SIG-M5 treated with dmso at 0.1 percent for 504 hours (cell line): Measurements from ENCODE around the gene WNT5A.

Experiments used
- DNase-seq: peaks from one replicate; lab custom pipeline; 2025; ENCODE audit not compliant: unreplicated experiment; lab: John Stamatoyannopoulos, UW

Gene WNT5A

GRCh38 chr3:55482496-55483195, 4.5 kb downstream of the WNT5A start:
- no peak for DNase-seq

- DNase-seq = no peak
Observed at GRCh38 chr3:55481744-55482495, 5.2 kb downstream of the WNT5A start.

- DNase-seq = no peak
Observed at GRCh38 chr3:55480911-55481743, 6.0 kb downstream of the WNT5A start.

GRCh38 chr3:55477306-55478303, 9.5 kb downstream of the WNT5A start:
- no peak for DNase-seq

GRCh38 chr3:55476515-55476914, 10.6 kb downstream of the WNT5A start:
- no peak for DNase-seq

- no peak for DNase-seq
Observed at GRCh38 chr3:55474213-55474632, 12.9 kb downstream of the WNT5A start.

GRCh38 chr3:55473788-55474187, 13.3 kb downstream of the WNT5A start:
- DNase-seq = no peak

- DNase-seq = no peak
Observed at GRCh38 chr3:55471522-55472280, 15.4 kb downstream of the WNT5A start.

- no peak for DNase-seq
Observed at GRCh38 chr3:55471084-55471483, 16.0 kb downstream of the WNT5A start.

GRCh38 chr3:55469957-55470526, 17.1 kb downstream of the WNT5A start:
- no peak for DNase-seq

- DNase-seq = no peak
Observed at GRCh38 chr3:55468251-55468650, 18.9 kb downstream of the WNT5A start.

- no peak for DNase-seq
Observed at GRCh38 chr3:55467099-55467498, 20.0 kb downstream of the WNT5A start.

GRCh38 chr3:55466526-55466925, 20.6 kb downstream of the WNT5A start:
- no peak for DNase-seq

- DNase-seq = no peak
Observed at GRCh38 chr3:55461896-55462295, 25.2 kb downstream of the WNT5A start.

- no peak for DNase-seq
Observed at GRCh38 chr3:55459838-55460237, 27.3 kb downstream of the WNT5A start.

- DNase-seq = no peak
Observed at GRCh38 chr3:55458181-55458790, 28.8 kb downstream of the WNT5A start.

- no peak for DNase-seq
Observed at GRCh38 chr3:55455915-55456314, 31.2 kb downstream of the WNT5A start.

- DNase-seq = no peak
Observed at GRCh38 chr3:55454611-55455010, 32.5 kb downstream of the WNT5A start.

GRCh38 chr3:55453886-55454496, 33.1 kb downstream of the WNT5A start:
- DNase-seq = no peak
